GM19035 (cell line): ENCODE measurements around the gene SLC9C1.

Experiments used
- ATAC-seq: cut with Tn5 transposase; IDR thresholded peaks from one replicate; pipeline ENCODE4 v1.9.1; 2021; ENCODE audit not compliant: unreplicated experiment

SLC9C1 gene

DNA sequence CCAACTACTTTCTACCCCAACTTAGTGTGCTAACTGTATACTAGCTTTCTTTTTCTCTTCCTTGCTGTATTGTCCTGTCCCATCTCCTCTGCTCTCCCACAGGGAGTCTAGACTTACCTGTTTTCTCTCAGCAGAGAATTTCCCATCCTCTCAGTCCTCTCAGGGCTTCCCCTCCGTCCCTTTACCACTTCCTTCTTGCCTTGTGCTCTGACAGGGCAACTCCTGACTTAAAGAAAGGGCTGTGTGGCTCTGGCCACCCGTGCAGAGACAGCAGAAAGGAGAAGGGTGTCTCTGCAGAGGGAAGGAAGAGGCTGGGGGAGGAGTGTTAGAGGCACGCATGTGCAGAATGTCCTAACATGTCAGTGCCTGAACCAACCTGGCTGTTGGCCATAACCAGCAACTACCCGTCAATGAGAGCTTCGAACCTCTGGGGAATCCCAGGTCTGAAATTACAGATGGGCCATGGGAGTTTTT, 161.0 kb downstream of the SLC9C1 start, which contains the start of gene GCSAM:
GCSAM (minus strand) TSS at position 274 of the 474 bp plus-strand sequence; CDS start at position 146, 128 bp downstream.
- ATAC-seq = peak; percentile 74

DNA sequence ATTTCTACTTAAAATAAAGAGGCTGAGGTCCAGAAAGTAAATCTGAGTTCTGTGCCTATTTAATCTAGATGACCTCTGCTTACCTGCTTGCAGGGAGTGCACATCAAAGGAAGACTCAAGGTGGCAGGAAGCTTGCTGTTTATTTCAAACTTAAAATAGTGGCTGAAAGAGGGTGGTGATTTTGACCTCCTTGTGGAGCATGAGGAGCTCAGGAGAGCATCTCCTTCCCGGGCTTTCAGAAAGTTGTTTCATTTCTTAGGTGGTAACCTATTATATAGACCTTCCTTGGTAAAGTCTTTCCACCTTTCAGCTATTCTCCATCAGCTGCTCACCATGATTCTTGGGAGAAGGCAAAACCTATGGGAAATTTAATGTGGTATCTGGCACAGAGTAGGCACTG, 161.5 kb downstream of the SLC9C1 start:
- no peak for ATAC-seq

- no peak for ATAC-seq
Observed at GRCh38 chr3:112132088-112132487, 161.9 kb downstream of the SLC9C1 start.

DNA sequence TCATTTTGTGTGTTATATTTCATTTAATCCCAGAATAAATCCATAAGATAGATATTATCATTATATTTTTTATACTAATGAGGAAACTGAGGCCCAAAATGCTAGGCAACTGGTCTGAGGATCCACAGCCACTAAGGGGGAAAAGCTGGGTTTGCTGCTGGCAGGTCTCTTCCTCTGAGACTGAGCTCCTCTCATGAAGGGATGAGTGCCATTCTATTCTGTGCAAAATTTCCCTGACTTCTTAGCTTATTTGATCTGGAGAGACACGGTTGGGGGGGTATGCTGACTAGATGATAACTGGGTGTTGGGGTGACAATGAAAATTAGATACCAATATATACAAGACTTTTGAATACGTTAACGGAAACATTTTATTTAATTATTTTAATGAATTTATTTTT, 162.9 kb downstream of the SLC9C1 start:
- no peak for ATAC-seq

DNA sequence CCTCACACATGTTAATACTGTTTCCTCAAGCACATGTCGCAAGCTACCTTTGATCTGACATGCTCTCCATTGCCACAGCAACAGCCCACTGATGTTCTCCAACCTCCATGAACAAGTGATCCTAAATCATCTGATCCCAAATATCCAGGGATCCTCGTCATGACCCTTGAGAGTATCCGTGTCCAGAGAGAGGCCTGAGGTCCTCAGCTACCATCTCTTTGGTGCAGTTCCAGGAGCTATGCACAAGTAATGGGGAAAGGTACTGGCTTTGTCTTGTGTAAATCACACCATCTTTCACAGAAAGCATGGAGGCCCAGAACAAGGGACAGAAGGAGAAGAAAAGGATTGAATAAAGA, 163.4 kb downstream of the SLC9C1 start:
- no peak for ATAC-seq

DNA sequence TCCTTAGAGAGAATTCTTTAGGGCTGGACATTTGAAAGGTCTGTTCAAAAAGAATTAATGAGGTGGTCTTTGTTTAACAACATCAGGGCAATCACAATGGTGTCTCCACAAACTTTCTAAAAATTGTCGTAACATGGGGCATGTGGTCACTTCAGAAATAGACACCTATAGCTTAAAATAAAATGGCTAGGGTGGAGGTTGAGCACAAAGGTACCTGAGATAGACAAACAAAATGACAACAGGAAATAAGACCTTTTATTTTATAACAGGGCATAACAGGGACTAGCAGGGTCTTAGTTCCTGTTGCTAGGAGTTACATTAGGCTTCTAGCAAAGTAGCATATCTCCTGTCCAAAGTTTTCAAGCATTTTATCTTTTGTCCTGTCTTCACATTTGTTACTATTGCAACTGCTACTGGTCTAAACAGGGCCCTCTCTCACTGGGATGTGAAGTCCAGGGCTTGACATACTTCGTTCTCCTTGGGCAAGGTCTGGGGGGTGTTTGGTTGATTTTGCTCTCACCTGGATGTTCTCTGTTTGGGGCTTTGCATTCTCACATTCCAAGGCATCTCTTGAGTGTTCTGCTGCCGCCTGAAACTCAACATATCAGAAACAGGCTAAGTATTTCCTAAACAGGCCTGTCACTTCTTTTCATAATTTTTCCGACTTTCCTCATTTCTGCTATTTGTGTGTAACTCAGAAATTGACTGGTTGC, 163.9 kb downstream of the SLC9C1 start:
- no peak for ATAC-seq

- peak; percentile 42 for ATAC-seq
Observed at GRCh38 chr3:112128843-112129727, 164.9 kb downstream of the SLC9C1 start.

DNA sequence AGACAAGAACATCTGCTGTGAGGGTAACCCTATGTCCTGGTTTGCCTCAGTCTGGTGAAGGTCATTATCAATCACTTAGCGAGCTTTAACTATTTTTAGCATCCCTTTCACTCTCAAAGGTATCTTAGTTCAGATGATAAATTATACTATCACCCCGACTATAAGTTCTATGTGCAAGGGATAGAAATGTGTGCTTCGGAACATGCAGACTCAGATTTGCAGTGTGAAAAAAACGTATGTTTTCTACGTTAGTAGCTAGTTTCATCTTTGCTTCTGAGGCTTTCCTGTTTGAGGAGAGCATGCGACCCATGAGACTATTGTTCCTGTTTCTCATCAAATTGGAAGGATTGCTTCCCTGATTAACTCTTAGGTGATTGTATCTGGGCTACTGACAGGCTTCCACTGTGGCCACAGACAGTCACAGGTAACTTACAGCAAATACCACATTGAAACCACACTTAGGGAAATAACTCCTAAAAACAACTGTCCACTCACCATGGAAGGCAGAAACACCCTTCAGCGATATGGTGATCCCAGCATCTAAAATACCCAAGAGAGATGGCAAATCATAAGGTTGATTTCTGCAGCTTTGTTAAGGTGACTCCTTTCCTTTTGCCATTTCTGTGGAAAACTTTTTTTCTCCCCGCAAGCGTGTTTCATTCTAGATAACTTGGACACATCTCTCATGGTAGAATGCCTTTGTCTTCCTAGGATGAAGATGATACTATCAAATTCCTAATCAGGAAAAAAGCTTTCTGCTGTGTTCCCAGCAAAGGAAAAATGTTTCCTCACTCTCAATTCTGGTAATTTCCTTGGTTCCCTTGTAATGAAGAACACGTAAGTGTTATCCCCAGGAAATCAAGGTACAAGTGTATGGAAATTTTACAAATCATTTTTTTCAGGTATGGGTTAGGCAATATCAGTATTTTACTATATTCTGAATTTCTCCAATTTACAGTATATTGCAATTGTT, 166.2 kb downstream of the SLC9C1 start:
- ATAC-seq = no peak

- no peak for ATAC-seq
Observed at GRCh38 chr3:112126511-112126911, 167.5 kb downstream of the SLC9C1 start.

- no peak for ATAC-seq
Observed at GRCh38 chr3:112124907-112125607, 169.0 kb downstream of the SLC9C1 start.

GRCh38 chr3:112123548-112123947, 170.5 kb downstream of the SLC9C1 start:
- no peak for ATAC-seq

DNA sequence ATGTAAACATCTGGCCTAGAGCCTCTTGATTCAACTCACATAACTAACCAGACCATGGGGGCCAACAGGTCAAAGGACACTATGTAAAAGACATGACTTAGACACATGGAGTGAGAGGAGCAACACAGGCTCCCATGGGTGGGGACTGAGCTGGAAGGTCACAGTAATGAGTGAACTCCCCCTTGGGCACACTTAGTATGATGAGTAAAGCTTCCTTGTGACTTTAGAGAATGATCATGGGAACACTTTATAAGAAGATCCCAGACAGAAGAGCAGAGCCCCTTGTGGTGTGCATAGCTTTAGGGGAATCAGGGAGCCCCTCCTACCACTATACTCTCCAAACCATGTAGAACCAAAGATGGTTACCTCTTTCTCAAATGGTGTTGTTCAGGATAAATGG, 171.1 kb downstream of the SLC9C1 start:
- no peak for ATAC-seq

DNA sequence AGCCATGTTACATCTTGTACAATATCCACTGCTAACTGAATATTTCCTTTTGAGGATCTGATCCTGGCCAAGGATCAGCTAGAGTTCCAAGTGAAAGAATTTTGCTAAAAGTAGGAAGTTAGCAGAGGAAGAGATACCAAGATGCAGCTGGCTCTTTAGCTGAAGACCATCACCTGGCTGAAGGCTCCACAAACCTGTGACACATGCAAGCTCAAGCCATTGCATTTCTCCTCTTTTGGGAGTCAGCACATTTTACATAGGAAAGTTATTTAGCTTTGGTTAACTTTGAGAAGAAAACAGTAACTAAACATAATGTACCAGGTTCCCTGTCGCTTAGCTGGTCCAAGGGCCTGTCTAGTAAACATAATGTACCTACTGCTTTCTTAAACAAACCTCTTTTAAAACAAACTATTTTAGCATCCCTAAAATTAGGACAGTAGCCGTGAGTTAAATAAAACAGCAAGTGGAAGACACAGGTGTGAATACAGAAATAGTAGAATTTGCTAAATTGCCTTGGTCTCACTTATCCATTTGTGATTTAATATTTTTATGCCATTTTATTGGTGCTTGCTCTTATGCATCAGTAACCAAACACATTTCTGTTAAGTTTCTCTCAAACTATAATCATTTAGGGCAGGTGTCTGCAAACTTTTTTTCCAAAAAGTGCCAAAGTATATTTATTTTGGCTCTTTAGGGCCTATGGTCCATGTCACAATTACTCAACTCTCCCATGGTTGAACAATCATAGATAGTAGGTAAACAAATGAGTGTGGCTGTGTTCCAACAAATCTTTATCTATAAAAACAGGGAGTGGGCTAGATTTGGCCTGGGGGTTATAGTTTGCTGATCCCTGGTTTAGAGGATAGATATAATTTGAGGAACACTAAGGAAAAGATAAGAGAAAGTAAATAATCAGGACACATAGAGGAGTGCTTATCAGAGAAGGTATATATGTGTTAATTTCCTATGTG, 172.2 kb downstream of the SLC9C1 start:
- no peak for ATAC-seq

GRCh38 chr3:112119962-112120836, 173.8 kb downstream of the SLC9C1 start:
- no peak for ATAC-seq

- ATAC-seq = no peak
Observed at GRCh38 chr3:112117841-112118571, 176.0 kb downstream of the SLC9C1 start.

DNA sequence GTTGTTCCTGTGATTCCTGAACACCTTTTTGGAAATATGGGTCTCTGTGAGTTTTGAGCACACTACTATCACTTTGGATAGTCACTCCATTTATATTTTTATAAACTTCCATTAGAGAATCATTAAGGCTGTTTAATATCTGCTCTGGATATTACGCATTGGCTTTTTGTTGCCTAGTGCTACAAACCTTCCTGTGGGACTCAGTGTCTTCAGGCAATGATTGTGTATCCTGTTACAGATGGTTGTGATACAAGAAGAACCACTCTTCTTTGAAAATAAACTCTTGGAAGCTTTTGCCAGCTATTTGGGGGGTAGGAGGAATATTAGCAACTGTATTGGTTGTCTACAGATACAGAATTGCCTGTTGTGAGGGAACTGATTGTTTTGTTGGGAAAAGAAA, 176.6 kb downstream of the SLC9C1 start:
- ATAC-seq = no peak

GRCh38 chr3:112116748-112117186, 177.2 kb downstream of the SLC9C1 start:
- no peak for ATAC-seq
